Measurements from ENCODE around the gene OSBPL6.

OSBPL6 gene

DNA sequence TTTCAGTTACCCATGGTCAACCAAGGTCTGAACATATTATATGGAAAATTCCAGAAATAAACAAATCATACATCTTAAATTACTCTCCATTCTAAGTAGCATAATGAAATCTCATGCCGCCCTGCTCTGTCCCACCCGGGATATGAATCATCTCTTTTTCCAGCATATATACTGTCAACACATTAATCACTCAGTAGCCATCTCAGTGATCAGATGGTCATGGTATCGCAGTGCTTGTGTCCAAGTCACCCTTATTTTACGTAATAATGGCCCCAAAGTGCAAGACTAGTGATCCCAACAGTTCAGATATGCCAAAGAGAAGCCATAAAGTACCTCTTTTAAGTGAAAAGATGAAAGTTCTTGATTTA, 43.8 kb downstream of the OSBPL6 start:
- no peak overlapping the region for H3K4me3 ChIP-seq (ENCODE audit: low read depth, low read length)
- TF ChIP-seq, protein P1, sequence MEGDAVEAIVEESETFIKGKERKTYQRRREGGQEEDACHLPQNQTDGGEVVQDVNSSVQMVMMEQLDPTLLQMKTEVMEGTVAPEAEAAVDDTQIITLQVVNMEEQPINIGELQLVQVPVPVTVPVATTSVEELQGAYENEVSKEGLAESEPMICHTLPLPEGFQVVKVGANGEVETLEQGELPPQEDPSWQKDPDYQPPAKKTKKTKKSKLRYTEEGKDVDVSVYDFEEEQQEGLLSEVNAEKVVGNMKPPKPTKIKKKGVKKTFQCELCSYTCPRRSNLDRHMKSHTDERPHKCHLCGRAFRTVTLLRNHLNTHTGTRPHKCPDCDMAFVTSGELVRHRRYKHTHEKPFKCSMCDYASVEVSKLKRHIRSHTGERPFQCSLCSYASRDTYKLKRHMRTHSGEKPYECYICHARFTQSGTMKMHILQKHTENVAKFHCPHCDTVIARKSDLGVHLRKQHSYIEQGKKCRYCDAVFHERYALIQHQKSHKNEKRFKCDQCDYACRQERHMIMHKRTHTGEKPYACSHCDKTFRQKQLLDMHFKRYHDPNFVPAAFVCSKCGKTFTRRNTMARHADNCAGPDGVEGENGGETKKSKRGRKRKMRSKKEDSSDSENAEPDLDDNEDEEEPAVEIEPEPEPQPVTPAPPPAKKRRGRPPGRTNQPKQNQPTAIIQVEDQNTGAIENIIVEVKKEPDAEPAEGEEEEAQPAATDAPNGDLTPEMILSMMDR (IDR thresholded peaks at IDR 0.05; ENCODE audit: low read depth, low read length), result no peak

DNA sequence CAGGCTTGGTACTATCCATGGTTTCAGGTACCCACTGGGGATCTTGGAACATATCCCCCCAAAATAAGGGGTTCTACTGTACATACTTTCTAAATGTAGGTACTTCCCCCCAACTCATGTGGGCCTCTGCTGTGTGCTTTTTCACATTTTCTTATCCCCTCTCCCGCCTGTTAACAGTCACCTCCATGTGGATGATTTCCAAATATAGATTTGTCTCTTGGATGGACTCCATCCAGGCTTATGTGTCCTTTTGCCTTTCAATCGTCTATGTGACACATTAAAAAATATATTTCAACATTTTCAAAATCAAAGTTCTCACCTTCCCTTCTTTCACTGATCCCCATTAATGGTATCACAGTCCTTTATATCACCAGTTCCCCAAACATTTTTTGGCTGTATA, 44.4 kb downstream of the OSBPL6 start:
- TF ChIP-seq, protein P1 (IDR thresholded peaks at IDR 0.05; ENCODE audit: low read depth, low read length), result no peak
- H3K4me3 ChIP-seq (ENCODE audit: low read depth, low read length), result no peak overlapping the region

DNA sequence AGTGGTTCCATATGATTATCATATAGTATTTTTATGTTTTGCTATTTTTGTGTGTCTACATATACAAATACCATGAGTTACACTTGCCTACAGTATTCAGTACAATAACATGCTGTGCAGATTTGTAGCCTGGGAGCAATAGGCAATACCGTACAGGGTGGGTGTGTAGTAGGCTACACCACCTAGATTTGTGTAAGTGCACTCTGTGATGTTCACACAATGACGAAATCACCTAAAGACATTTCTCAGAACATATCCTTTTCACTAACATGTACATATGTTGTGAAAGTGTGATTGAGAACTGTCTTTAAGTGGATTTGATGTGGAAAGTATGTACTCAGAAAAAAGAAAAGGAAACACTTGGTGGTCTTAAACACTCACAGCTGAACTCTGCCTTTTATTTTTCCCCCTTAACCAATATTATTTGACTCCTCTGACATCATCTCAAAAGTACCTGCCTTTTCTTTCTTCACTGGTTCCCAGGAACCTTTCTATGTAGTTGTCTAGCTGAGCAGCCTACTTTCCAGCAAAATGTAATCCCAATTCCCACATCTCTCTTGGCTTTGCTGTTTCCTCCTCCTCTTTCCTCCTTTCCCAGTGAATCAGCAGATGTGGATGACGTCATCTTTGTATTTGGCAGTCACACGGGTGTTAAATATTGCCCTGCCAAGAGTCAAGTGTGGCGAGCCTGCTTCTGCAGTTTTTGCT, 47.7 kb downstream of the OSBPL6 start:
- H3K4me3 ChIP-seq (ENCODE audit: low read depth, low read length), result no peak overlapping the region
- TF ChIP-seq, protein P1 (IDR thresholded peaks at IDR 0.05; ENCODE audit: low read depth, low read length), result no peak

DNA sequence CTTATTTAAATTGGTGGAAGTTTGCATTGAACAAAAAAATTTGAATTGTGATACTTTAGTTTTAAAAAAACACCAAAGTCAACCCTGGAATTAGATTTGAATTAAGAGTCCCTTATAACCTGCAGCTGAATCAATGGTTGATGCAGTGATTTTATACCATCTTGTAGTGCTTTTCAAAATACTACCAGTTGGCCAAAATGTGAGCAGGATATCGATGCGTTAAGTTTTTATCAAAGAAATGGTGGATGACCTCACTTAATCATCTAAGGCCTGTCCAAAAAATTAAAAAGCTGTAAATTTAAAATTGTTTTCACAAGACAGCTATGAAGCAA, 48.2 kb downstream of the OSBPL6 start:
- TF ChIP-seq, protein P1 (IDR thresholded peaks at IDR 0.05; ENCODE audit: low read depth, low read length), result no peak
- no peak overlapping the region for H3K4me3 ChIP-seq (ENCODE audit: low read depth, low read length)

DNA sequence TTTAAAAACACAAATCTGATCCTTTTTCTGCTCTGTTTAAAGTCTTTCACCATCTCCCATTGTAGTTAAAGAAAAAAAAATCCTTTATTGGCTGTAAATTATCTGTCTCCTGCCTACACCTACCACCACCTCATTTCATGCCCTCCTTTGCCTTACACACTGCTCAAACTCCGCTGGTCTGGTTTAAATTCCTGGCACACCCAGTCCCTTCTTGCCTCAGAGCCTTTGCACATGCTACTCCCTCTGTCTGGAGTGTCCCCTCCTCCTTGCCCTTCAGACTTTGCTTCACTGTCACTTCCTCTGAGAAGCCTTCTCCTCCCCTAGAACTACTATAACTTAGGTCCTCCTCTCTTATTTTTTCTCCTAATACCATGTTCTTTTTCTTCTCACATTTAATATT, 49.6 kb downstream of the OSBPL6 start:
- TF ChIP-seq, protein P1 (IDR thresholded peaks at IDR 0.05; ENCODE audit: low read depth, low read length), result no peak
- H3K4me3 ChIP-seq (ENCODE audit: low read depth, low read length), result no peak overlapping the region

DNA sequence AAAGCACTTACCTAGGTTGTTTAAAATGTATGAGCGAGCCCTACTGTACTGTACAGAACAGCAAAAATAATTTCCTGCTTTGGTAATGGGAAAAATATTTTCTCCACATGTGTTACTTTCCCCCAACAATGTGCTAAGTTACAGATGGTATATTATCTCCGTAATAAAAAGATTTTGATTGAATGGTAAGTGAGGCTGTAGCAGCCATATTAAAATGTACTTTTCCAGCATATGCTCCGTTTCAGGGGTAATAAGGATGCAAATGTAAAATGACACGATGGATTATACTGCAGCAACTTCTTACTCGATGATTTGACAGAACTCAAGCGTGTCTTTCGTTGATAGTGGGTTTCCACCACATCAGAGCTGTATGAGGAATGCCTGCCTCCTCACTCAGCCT, 50.5 kb downstream of the OSBPL6 start:
- TF ChIP-seq, protein P1 (IDR thresholded peaks at IDR 0.05; ENCODE audit: low read depth, low read length), result no peak
- H3K4me3 ChIP-seq (ENCODE audit: low read depth, low read length), result no peak overlapping the region

DNA sequence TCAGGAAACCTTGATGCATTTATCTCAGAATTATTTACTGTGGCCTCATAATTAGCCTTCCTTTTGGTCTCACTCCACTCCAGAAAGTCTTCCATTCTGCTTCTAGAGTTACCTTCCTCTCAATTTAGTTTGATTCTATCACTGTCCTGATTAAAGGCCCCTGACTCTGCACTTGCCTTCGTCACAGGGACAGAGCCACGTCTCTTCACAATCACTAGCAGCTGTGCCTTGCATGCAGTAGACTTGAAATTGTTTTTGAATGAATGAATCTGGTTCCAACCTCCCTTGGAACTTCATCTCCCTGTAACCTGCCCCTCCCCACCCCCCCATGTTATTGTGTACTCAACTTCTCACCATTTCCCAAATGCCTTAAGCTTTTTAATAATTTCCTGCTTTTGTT, 52.4 kb downstream of the OSBPL6 start:
- TF ChIP-seq, protein P1 (IDR thresholded peaks at IDR 0.05; ENCODE audit: low read depth, low read length), result no peak
- H3K4me3 ChIP-seq (ENCODE audit: low read depth, low read length), result no peak overlapping the region
